ENCODE measurements around the gene TRIM29. TPM values are rescaled to one million over a fixed set of nuclear protein-coding genes. Genes with fewer than 3 reads are reported as not detected.

TRIM29 gene
- total and polyA plus RNA-seq, 2 of the 4 experiments (the other 2 are of a cell fraction) = not detected

- H3K9ac ChIP-seq (ENCODE audit: low read depth, low read length) = no peak overlapping the region
- ATAC-seq (ENCODE audit: low read depth) = no peak
- no peaks in the 10 kb centered on the region for H3K9me1 ChIP-seq (ENCODE audit: insufficient read depth, low read length)
- no TSS peak for BruUV-seq (replicated peaks)
- H3K4me1 ChIP-seq (ENCODE audit: control insufficient read depth, insufficient read depth, low read length) = no peaks in the 10 kb centered on the region
- H2BK5ac ChIP-seq (ENCODE audit: low read depth, low read length, poor library complexity, severe bottlenecking) = no peak overlapping the region
- H2BK15ac ChIP-seq (ENCODE audit: low read depth, low read length) = no peak overlapping the region
- no peaks in the 10 kb centered on the region for H3K36me3 ChIP-seq (ENCODE audit: control insufficient read depth, insufficient read depth, low read length)
- no peak overlapping the region for H3K56ac ChIP-seq (ENCODE audit: extremely low read depth, insufficient read depth, low read length)
- H2BK20ac ChIP-seq (ENCODE audit: low read depth, low read length) = no peak overlapping the region
- ChIA-PET POLR2A (ENCODE audit: unreplicated experiment) (no interaction called here), CTCF (no interaction called here)
- H3K14ac ChIP-seq (replicated peaks; ENCODE audit: low read depth, low read length) = no peak overlapping the region
- intact Hi-C loops (cut with micrococcal nuclease) (no loop called here), dilution Hi-C loops (cut with HindIII; ENCODE audit: low sequenced_read_pairs, unreplicated experiment) (no loop called here), in situ Hi-C loops (cut with MboI; ENCODE audit: low sequenced_read_pairs) (loop anchor here (25.0 kb wide), 1 partner anchor 757 kb away; no protein-coding TSS in a partner anchor)
- H2AK5ac ChIP-seq (ENCODE audit: low read depth, low read length) = no peak overlapping the region
- no peak overlapping the region for H3K23ac ChIP-seq (ENCODE audit: low read depth, low read length)
- no peak overlapping the region for H3K4me3 ChIP-seq (ENCODE audit: insufficient read depth, low read depth, low read length)
- H2AFZ ChIP-seq (replicated peaks; ENCODE audit: low read length, poor library complexity) = no peak overlapping the region
- no peak overlapping the region for H4K8ac ChIP-seq (ENCODE audit: low read depth in 2 of 2, low read length in 2 of 2)
- H3K27me3 ChIP-seq (ENCODE audit: control insufficient read depth, insufficient read depth, low read length) = peaks cover 43% of the 10 kb centered on the region
- H3K18ac ChIP-seq (ENCODE audit: low read depth, low read length) = no peak overlapping the region
- no peak overlapping the region for H2AK9ac ChIP-seq (replicated peaks; ENCODE audit: low read depth, low read length, poor library complexity)
- H4K20me1 ChIP-seq (ENCODE audit: insufficient read depth, low read length) = no peaks in the 10 kb centered on the region; the same call in 1 of the 2 replicates
- no peak overlapping the region for H3K4me2 ChIP-seq (ENCODE audit: low read depth, low read length)
- no peak overlapping the region for H3K4ac ChIP-seq (ENCODE audit: low read depth, low read length)
- TF ChIP-seq USF2 (IDR thresholded peaks at IDR 0.05; ENCODE audit: low read depth, low read length) (no peak), RAD21 (IDR thresholded peaks at IDR 0.05; ENCODE audit: low read length) (no peak), CTCF (conservative IDR thresholded peaks at IDR 0.05; ENCODE audit: low read depth, low read length) (no peak), MAZ (IDR thresholded peaks at IDR 0.05; ENCODE audit: borderline replicate concordance, low read depth, low read length) (no peak), CHD1 (IDR thresholded peaks at IDR 0.05; ENCODE audit: low read depth, low read length) (no peak)
- no peak for DNase-seq
- H2BK120ac ChIP-seq (ENCODE audit: low read depth, low read length) = no peak overlapping the region
- H3K79me1 ChIP-seq (ENCODE audit: low read depth in 1 of 2, low read length in 2 of 2) = no peaks in the 10 kb centered on the region
- no peaks in the 10 kb centered on the region for H3K9me3 ChIP-seq (ENCODE audit: control insufficient read depth, insufficient read depth, low read length)
- H3K27ac ChIP-seq (ENCODE audit: insufficient read depth, low read length) = no peak overlapping the region
- H4K5ac ChIP-seq (ENCODE audit: low read depth, low read length) = no peak overlapping the region
- WGBS, 2 experiments (ENCODE audit: extremely low coverage in 2 of 2, insufficient read length in 1 of 2) = no CpG with 5 or more reads among the region's 4 CpGs
- H4K91ac ChIP-seq (ENCODE audit: insufficient read depth, low read depth, low read length) = no peak overlapping the region
Measured at GRCh38 chr11:120119121-120119520, 18.8 kb downstream of the TRIM29 start.

All from IMR-90 (cell line).